Stomach (tissue), 9 donors: Measurements from ENCODE around the gene MTCH1. TPM values are rescaled to one million over a fixed set of nuclear protein-coding genes. Genes with fewer than 3 reads are reported as not detected.

Experiments used
- DNase-seq, 2 donors: peaks; one replicate each; pipeline versions ENCODE4 v3.0.0 to v3.0.0-alpha.2; 2013 to 2019
- H3K27ac ChIP-seq, 5 donors: fragments of 200-600 bp in 4 of 5; sonication (generic) in 4 of 5; one replicate each; pipeline ENCODE4 v1.5.1; 2013 to 2019; ENCODE audit warnings: mild to moderate bottlenecking in 1 of 5, moderate library complexity in 1 of 5
- H3K27me3 ChIP-seq, 3 donors: fragments of 200-600 bp; sonication (generic); one replicate each; pipeline ENCODE4 v1.5.1; 2017 to 2019; ENCODE audit warnings: mixed run types in 1 of 3
- H3K36me3 ChIP-seq, 4 donors: fragments of 200-600 bp; sonication (generic); 1 replicate in 3 of 4; 2 replicates in 1 of 4; pipeline ENCODE4 v1.5.1; 2016 to 2019
- H3K4me1 ChIP-seq, 4 donors: fragments of 200-600 bp; sonication (generic); one replicate each; pipeline ENCODE4 v1.5.1; 2016 to 2019
- H3K4me3 ChIP-seq, 4 donors: fragments of 200-600 bp; sonication (generic) in 3 of 4; one replicate each; pipeline ENCODE4 v1.5.1; 2016 to 2019; ENCODE audit warnings: mild to moderate bottlenecking in 1 of 4
- H3K9me3 ChIP-seq, 4 donors: fragments of 200-600 bp; sonication (generic); one replicate each; pipeline ENCODE4 v1.5.1; 2016 to 2019
- EP300 ChIP-seq: sonication (generic); formaldehyde crosslinking; IDR thresholded peaks from one replicate; pipeline ENCODE4 v1.6.1; 2017; ENCODE audit warnings: antibody characterized with exemption
- POLR2A ChIP-seq, 4 donors: fragments of 450-650 bp; IDR thresholded peaks; one replicate each; pipeline ENCODE4 v1.6.1; 2016; ENCODE audit warnings: antibody characterized with exemption in 4 of 4, control low read depth in 2 of 4, mild to moderate bottlenecking in 1 of 4, moderate library complexity in 1 of 4
- POLR2AphosphoS5 ChIP-seq, 3 donors: sonication (generic); formaldehyde crosslinking; IDR thresholded peaks; one replicate each; pipeline ENCODE4 v1.6.1; 2016; ENCODE audit warnings: antibody characterized with exemption in 3 of 3
- WGBS, 5 donors: extraction: QIAGEN DNeasy Blood & Tissue Kit in 3 of 5; methylation state at CpG; one replicate each; pipeline versions ENCODE4 v1.1.5 to v1.1.7; 2013 to 2018; 5-methylcytosine and 5-hydroxymethylcytosine counted together
- intact Hi-C: fragments of 100-400 bp; cut with DNase I; formaldehyde crosslinking; loops from one replicate; pipeline ENCODE4 v1.15.1; 2023; ENCODE audit warnings: low total_unique reads
- polyA plus RNA-seq, 3 donors: library from polyadenylated mRNA; stranded (reverse); fragments of 200-250 nt; gene quantifications; one replicate each; pipeline ENCODE4 v1.2.3, GENCODE V29; 2013
- total RNA-seq, 5 donors: library from RNA; depleted of rRNA; stranded (reverse); fragments of >200 nt; gene quantifications; one replicate each; pipeline versions ENCODE4 v1.1.0 to v1.2.3, GENCODE V29; 2014 to 2016
- TF ChIP-seq, protein P1 (sequence below), 7 experiments: fragments of 450-650 bp in 4 of 7; fragments of 200-600 bp in 3 of 7; sonication (generic) in 3 of 7; IDR thresholded peaks; one replicate each; pipeline ENCODE4 v1.5.1; 2016 to 2019; ENCODE audit warnings: antibody characterized with exemption in 7 of 7, control low read depth in 2 of 7, mild to moderate bottlenecking in 1 of 7
- donor health status: healthy with polysubstance abuse.
- donor health status: Bipolar disorder and iron deficiency.
- donor health status: healthy.

The MTCH1 gene
- total and polyA plus RNA-seq, 8 donors = 110 to 202 (median 148) TPM

DNA sequence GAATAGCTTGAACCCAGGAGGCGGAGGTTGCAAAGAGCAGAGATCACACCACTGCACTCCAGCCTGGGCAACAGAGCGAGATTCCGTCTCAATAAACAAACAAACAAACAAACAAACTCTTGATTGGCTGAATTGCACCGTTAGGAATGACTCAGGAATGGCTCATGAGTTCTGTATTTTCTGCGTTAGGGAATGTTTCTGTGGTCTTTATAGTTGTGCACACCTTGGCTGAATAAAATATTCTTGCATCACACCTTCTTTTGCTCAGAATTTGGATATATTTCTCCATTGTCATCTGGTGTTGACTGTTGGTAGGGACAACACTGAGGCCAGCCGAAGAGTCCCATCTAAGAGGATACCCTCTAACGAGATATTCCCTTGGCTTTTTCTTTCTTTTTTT lies 51.1 kb downstream of the MTCH1 start:
- Histone ChIP-seq H3K4me1 (no peaks in the 10 kb centered on the region), H3K36me3 (no peaks in the 10 kb centered on the region), H3K27me3 (peaks cover 0 to 6% (median 0%) of the 10 kb centered on the region in 3 donors), H3K4me3 (no peak overlapping the region), H3K27ac (no peak overlapping the region), H3K9me3 (no peaks in the 10 kb centered on the region)
- TF ChIP-seq POLR2A (IDR thresholded peaks at IDR 0.05) = no peak
- TF ChIP-seq, protein P1, sequence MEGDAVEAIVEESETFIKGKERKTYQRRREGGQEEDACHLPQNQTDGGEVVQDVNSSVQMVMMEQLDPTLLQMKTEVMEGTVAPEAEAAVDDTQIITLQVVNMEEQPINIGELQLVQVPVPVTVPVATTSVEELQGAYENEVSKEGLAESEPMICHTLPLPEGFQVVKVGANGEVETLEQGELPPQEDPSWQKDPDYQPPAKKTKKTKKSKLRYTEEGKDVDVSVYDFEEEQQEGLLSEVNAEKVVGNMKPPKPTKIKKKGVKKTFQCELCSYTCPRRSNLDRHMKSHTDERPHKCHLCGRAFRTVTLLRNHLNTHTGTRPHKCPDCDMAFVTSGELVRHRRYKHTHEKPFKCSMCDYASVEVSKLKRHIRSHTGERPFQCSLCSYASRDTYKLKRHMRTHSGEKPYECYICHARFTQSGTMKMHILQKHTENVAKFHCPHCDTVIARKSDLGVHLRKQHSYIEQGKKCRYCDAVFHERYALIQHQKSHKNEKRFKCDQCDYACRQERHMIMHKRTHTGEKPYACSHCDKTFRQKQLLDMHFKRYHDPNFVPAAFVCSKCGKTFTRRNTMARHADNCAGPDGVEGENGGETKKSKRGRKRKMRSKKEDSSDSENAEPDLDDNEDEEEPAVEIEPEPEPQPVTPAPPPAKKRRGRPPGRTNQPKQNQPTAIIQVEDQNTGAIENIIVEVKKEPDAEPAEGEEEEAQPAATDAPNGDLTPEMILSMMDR (IDR thresholded peaks at IDR 0.05) = no peak
- no peak for TF ChIP-seq EP300
- no peak for TF ChIP-seq POLR2AphosphoS5 (IDR thresholded peaks at IDR 0.05)
- intact Hi-C loops = no loop called here
- WGBS, 5 donors = 83 to 89% (median 84%) methylated on average over 7 of the region's 7 CpGs
- no peak for DNase-seq

DNA sequence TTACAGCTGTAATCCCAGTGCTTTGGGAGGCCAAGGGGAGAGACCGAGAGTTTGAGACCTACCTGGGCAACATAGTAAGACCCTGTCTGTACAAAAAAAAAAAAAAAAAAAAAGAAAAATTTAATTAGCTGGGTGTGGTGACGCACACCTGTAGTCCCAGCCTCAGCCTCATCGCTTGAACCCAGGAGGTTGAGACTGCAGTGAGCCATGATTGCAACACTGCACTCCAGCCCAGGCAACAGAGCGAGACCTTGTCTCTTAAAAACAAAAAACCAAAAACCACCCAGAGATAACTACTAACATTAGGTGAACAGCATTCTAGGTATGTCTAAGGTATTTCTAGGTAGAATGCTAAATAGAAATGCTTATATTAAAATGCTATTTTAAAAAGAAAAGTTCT lies 52.5 kb downstream of the MTCH1 start:
- 86 to 98% (median 95%) methylated on average over 4 of the region's 4 CpGs for WGBS, 5 donors

DNA sequence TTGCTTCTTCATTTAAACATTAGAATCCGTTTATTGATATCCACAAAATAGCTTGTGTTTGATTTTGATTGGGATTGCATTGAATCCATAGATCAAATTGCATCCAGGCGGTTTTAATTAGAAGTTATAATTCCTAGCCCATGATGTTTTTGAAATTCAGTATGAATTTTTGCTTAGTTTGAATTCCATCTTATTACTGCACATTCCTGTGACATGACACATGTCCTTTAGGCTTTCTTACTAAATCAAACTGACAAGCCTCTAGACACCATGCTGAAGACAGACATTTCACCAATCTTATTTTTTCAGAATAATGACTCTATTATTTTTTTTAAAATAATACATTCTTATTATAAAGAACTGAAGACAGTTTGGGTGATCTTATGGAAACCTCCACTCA lies 52.9 kb downstream of the MTCH1 start:
- Histone ChIP-seq H3K9me3 (no peaks in the 10 kb centered on the region), H3K36me3 (no peaks in the 10 kb centered on the region), H3K4me3 (no peak overlapping the region), H3K27me3 (no peaks in the 10 kb centered on the region), H3K4me1 (peaks cover 0 to 14% (median 8%) of the 10 kb centered on the region in 4 donors), H3K27ac (no peak overlapping the region)
- intact Hi-C loops = no loop called here
- no peak for DNase-seq
- WGBS, 5 donors = 81 to 95% (median 93%) methylated on average over 2 of the region's 2 CpGs
- no peak for TF ChIP-seq POLR2AphosphoS5 (IDR thresholded peaks at IDR 0.05)
- TF ChIP-seq EP300 = no peak
- TF ChIP-seq, protein P1 (IDR thresholded peaks at IDR 0.05) = no peak
- TF ChIP-seq POLR2A (IDR thresholded peaks at IDR 0.05) = no peak

More for the DNA sequence above, 52.5 kb downstream of the MTCH1 start:
- H3K4me1 ChIP-seq = peaks cover 0 to 10% (median 4%) of the 10 kb centered on the region in 4 donors
- H3K4me3 ChIP-seq = no peak overlapping the region
- DNase-seq = no peak
- no peaks in the 10 kb centered on the region for H3K27me3 ChIP-seq
- no peak for TF ChIP-seq POLR2AphosphoS5 (IDR thresholded peaks at IDR 0.05)
- no peak for TF ChIP-seq POLR2A (IDR thresholded peaks at IDR 0.05)
- TF ChIP-seq, protein P1 (IDR thresholded peaks at IDR 0.05) = no peak
- no peak for TF ChIP-seq EP300
- H3K9me3 ChIP-seq = no peaks in the 10 kb centered on the region
- no peaks in the 10 kb centered on the region for H3K36me3 ChIP-seq
- no peak overlapping the region for H3K27ac ChIP-seq
- intact Hi-C loops = no loop called here

DNA sequence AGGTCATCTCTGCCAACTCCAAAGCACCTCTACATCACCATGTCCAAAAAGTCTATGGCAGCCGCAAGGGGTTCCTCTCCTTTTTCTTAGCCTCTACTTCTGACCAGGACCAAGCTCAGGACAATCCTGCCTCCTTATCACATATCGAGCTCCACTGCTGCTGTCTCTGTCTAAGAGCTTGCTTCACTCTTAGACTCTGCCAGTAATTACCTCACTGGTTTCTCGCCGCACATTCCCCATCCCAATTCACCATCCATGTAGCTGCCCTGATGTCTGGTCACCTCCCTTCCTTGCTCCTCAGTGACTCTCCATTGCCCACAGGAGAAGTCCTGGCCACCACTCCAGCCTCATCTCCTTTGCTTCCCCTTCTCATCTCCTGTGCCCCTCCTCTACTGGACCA lies 55.5 kb downstream of the MTCH1 start:
- Histone ChIP-seq H3K9me3 (no peaks in the 10 kb centered on the region), H3K27ac (peak overlapping the region in 1 of 5 donors; percentile 11), H3K27me3 (no peaks in the 10 kb centered on the region), H3K4me3 (no peak overlapping the region), H3K36me3 (peaks cover 3 to 8% (median 5%) of the 10 kb centered on the region in 4 donors), H3K4me1 (peaks cover 9 to 30% (median 19%) of the 10 kb centered on the region in 4 donors)
- no peak for TF ChIP-seq EP300
- TF ChIP-seq, protein P1 (IDR thresholded peaks at IDR 0.05) = no peak
- no peak for TF ChIP-seq POLR2AphosphoS5 (IDR thresholded peaks at IDR 0.05)
- no peak for TF ChIP-seq POLR2A (IDR thresholded peaks at IDR 0.05)
- no peak for DNase-seq
- intact Hi-C loops = no loop called here
- WGBS, 5 donors = 89 to 96% (median 93%) methylated on average over 4 of the region's 4 CpGs
